Measurements from ENCODE around the gene ANXA2.

ANXA2 gene

DNA sequence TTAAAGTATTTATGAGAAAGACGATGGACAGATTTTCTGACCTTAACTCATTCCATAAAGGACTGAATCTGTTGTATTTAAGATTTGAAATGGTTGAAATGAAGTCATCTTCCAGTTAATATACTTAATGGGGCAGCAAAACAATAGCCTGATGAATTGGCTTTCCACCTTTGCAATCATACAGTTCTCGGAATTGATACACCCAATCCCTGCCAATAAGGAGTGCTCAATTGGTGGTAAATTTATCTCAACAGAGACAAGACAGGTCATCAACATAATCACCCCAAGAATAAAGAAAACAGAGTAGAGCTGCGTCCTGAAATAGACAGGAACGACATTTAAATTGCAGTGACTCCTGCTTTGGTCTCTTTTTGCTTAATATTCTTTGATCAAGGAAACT is 11.2 kb downstream of the ANXA2 start:
- no peak for DNase-seq

DNA sequence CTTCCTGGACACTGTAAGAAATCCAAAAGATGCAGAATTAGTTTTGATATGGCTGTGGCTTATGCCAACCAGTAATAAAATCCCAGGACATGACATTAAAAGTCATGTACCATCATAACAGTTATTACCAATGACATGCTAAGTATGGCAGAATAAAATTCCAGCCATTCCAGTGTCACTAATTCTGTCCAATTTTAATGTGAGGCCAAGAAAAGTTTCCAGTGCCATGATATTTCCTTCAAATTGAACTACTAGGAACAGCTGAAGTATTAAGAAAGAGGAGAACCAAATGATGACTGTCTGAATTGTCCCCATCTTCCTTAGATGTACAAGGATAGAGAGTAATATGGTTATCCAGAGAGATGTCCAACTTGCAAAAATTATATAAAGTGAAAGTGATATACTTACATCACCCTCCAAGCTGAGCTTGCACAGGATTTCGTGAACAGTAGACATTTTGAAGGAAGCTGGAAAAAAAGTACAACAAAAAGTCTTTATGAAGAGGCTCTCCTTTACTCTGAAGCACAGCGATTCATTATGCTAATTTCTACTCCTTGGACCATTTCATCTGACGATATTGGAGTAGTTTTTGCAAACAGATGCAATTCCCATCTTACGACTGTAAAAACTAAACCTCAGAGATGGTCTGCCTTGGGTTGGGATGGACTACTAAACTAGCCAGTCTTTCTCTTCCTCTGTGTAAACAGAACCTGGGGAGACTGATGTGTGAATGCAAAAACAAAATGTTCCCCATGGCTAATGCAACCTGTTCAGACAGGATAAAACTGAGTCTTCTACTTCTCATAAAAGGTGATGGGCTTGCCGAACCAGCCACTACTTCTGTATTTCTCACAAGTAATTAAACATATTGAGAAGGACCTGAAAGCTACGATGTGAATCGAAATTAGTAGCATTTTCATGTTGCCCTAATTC is 11.9 kb downstream of the ANXA2 start:
- DNase-seq, result no peak

DNA sequence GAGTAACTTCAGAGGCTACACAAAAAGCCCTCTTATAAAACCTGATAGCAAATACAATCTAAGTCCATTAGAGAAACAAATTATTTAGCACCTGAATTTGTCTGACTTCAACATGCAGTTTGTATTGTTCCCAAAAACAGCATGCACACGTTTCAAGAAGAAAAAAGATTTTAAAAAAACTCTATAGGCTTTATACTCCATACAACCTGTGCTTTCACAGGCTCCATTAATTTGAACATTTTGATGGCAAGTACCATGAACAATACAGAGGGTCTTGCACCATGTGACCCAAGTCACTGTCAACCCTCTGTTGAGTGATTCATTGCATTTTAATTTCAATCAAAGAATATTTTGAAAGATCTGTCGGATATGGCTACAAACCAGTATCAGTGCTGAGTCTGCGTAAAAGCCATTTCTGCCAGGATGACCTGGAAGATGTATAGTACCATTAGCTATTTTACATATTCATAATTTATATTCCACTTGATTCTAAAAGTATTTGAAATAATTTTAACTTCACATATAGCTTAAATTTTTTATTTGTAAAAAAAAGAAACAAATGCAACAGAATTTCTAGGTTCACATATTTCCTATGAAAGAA is 13.2 kb downstream of the ANXA2 start:
- no peak for DNase-seq

DNA sequence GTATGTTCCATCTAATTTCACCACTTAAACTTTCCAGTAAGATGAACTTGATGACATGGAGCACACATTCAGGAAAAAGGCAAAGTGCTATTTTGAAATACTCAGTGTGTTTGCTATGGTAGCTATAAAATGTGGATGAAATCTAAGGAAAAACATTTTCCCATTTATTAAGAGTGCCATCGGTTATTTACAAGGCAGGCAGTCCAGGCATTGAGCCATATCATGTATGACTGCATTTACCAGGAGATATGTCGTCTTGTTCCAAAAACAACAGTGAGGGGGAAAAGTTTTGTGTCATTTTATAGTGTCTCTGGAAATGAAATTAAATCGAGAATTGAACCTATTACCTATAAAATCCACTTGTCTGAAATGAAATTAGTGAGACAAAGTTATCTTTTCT is 13.7 kb downstream of the ANXA2 start:
- DNase-seq, result no peak

DNA sequence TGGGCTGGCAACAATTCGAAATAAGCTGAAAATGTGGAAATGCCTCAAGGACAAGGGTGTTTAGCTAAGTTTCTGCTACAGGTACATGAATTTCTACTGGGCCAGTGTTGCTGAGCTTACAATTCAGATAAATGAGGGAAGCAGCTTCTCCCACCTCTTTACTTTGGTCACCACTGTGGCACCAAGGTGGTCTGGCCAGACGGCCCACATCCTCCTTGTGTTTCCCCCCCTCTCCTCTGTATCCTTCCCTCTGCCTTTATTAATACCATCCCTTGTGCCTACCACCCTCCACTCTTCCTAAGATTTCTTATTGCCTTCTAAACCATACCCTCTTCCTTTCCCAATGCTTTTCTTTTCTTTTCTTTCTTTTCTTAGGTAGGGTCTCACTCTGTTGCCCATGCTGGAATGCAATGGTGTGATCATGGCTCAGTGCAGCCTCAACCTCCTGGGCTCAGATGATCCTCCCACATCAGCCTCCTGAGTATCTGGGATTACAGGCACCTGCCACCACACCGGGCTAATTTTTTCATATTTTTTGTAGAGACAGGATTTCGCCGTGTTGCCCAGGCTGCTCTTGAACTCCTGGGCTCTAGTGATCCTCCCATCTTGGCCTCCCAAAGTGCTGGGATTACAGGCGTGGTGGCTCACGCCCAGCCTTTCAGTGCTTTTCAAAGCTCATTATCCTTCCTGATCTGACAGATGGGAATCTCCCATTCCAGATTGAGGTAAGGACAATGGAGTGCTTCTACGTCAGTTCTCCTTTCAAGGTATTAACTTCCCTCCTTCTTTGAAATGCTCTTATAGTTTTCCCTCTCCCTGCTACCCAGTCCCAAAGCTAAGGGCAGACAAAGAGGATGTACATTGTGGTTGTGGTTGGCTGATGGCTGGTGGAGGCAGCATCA is 14.8 kb downstream of the ANXA2 start:
- no peak for DNase-seq

DNA sequence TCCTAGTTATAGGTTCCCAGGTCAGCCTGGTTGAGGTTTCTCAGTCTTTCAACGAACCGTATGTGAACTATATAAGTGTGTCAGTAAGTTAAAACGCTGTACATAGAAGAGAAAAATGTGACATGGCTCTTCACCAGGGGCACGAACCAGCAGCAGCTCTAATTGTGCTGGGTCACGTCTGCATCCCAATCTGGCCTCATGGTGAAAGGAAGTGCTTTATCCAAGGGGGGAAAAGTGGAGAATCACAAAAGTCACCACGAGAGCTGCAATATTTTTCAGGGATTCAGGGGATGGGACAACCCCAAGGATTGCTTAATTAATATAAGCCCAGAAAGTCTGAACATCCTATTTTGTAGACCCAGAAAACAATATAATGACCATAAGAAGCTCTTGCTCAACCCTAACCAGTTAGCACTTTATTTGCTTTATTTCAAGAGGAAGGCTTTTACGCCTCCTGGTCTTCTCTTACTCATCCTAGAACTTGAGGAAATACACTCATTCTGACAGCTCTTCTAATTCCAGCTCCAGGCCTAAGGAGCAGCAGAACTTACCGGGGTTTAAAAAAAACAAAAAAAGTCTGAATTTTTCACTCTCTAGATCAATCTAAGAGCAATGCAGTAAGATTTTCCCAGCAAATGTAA is 16.5 kb downstream of the ANXA2 start:
- DNase-seq, result no peak

DNA sequence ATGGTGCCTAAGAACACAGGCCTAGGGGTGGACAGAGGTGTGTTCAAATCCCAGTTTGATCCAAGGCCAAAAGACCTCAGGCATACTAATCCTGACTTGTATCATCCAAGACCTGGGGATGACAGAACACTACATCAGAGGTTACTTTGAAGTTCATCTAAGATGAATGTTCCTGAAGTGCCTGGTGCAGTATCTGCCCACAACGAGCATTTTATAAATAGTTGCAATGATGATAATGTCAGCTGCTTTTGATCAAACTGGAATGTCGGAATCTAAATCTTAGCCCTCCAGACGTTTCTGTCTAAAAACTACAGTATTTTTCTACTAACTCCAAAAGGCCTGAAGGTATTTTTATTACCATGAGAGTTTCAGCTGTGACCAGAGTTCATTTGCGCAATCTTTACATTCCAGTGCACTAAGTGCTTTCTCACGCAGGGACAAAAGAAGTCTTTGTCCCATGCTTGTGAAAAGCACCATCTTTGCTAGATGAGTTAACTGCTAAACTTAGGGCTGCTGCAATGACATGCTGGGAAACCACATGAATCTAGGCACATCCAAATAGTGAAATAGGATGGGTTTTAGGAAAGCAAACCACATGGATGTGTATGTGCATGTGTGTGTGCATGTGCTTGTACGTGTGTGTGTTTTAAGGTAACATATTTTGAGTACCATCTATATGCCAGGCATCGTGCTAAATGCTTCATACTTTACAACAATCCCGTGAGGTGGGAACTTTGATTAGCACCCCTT is 18.1 kb downstream of the ANXA2 start:
- DNase-seq, result no peak

DNA sequence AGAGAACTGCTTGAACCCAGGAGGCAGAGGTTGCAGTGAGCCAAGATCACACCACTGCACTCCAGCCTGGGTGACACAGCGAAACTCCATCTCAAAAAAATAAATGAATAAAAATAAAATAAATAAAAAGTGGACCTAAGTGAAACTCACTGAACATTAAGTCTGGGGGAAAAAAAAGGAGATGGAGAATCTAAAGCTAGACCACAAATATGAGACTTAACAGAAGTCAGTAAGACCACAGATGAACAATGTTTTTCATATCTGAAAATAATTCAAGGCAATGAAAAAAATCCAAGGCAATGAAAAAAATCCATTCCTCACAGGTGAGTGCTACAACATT is 18.6 kb downstream of the ANXA2 start:
- DNase-seq, result no peak

DNA sequence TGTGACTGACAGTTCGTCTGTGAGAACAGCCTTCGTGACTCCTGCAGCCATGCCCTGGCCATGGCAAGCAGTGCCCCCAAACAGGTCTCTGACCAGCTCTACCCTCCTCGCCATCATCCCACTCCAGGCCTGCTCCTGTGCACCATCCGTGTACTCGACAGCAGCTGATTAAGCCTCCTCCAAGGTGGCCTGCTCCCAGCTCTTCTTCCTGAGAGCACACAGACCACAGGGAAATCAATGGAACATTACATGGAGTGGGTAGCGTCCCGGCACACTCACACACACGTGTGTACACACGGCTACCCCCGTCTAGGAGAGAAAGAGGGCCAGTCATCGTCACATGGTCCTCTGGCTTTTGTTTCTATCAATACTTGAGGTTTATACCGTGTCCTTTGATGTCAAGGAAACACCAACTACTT is 21.1 kb downstream of the ANXA2 start:
- DNase-seq, result no peak

DNA sequence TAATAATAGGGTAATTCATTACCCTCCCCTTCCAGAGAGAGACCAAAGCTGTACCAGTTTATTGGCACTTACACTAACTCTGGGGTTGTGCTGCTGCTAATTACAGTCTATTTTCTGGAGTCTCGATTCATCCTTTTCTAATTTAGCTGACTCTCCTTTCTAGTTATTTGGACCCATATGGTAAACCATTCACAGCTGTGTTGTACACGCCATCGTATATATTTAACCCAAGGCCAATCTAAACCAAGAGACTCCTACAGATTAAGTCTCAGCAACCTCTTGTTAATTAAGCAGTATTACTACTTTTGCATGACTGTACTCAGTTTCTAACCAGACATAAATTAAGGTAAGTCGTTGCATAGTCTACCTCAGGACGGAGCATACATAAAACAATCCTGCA is 22.5 kb downstream of the ANXA2 start:
- no peak for DNase-seq

DNA sequence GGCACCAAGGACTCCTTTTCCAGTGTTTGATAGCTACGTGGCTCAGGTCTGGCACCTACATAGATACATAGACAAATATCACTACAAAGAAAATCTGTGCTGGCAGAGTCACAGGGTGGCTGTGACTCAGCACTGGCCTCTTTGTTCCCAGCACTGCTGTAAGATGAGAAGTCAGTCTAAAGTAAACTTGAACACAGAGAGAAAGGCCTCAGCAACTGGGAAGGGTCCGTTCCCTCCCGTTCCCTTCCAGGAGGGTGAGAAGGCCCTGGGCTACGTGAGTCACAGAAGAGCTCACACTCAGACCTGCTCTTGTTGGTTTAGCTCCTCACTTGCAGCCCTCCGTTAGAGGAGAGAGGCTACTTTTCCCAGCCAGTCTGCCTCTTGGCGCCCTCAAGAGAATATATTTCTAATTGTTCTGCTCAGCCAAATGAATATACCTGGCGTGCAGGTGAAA is 23.1 kb downstream of the ANXA2 start:
- no peak for DNase-seq

DNA sequence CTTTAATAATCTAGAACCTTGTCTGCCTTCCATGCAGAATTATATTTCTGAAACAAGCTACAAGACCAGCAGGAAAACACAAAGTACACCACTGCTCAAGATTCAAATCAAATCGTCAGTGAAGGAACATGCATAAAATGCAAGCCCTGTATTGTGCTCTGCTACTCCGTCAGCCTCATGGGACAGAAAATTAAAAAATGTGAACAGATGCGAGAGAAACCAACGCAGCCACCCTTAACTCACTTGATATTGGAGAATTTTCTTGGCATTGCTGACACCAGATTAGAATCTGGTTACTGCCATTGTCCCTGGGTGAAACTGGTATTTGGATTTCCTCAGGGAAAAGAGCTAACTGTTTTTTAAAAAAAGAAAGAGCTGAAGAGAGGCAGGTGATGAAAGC is 23.6 kb downstream of the ANXA2 start:
- no peak for DNase-seq

DNA sequence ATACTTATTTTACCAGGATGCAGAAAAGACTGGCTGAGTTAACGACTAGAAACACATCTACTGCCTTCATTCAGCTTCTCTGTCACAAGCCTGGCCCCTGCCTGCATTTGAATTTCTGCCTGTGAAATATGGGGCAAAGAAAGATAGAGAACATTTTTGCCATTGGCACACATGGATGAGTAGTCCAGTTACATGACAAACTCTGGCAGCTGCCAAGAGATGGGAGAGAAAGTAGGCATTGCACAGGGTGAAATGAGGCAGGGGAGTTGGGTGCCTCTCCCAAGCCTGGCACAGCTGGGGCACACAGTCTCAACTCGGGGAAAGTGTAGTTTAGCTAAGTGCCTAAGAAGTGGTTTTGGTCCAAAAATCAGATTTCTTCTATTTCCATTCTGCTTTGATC is 24.0 kb downstream of the ANXA2 start:
- no peak for DNase-seq

DNA sequence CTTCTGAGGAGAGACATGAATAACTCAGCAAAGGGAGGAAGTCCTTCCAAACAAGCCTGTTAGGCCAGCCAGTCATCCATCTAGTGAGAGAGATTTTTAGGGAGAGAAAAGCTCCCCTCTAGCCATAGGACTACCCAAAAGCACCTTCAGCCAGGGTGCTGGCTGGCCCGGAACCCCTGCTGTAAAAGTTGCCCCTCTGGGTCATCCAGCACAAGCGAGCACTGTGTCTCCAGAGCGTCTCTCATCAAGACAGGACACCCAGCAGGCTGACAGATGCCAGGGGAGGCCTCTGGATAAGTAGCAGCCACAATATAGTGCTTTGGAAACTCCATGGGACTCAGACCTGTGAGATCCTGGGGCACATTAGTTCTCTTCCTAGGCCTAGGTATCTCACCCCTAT is 24.5 kb downstream of the ANXA2 start:
- no peak for DNase-seq

DNA sequence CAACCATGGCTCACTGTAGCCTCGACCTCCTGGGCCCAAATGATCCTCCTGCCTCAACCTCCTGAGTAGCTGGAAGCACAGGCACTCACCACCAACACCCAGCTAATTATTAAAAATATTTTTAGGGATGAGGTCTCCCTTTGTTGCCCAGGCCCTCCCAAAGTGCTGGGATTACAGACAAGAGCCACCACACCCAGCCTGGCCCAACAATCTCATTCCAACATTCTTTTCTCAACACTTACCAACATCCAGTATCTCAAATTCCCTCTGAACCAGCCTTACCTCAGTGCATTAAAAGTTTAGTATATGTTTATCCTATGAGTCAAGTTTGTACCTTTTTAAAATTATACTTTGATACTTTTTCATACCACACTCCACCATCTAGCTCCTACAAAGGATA is 25.0 kb downstream of the ANXA2 start:
- DNase-seq, result no peak

DNA sequence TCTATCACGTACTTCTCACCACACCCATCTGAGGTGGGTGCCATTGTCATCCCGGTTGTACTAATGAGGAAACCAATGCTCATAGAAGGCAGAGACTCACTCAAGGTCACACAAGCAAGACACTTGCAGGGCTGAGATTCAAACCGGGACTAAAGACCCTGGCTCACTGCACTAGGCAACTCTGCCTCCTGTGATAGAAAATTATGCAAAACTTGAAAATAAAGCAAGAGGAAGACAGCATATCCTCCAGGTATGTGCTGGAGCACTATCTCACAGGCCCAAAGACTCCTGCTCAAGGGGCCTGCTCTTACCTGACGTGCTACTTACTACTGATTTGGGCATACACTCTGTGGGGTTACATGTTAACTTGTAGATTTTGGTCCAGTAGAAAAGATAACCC is 25.6 kb downstream of the ANXA2 start:
- no peak for DNase-seq

DNA sequence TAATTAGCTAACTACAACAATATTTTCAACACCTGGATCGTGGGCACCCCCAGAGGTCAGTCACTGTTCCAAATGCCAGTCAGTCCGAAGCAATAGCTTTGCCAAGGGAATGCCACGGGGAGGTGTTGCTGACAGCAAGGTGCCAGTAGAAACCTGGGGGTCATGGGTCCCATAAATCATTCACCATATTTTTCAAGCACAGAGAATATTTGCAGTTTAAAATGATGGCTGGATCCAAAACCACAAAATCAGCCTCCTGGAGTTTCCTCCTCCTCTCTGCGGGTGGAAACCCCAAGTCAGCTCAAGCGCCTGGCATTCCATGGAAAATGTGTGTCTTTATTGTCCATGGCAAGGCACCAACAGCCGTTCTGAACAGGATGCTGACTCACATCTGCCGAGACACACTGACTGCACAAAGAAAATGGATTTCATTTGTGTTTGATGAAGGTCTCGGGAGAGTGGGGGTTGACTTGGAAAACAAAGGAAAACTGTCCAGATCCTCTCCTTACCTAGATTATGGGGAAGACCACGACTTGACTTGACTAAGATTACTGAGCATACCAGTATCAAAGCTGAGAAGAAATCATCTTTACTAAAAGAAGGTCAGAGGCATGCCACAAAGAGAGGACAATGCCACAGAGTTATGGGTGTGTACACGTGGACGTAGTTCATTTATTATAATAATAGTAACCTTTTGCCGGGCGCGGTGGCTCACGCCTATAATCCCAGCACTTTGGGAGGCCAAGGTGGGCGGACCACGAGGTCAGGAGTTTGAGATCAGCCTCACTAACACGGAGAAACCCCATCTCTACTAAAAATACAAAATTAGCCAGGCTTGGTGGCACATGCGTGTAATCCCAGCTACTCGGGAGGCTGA is 26.4 kb downstream of the ANXA2 start:
- no peak for DNase-seq

DNA sequence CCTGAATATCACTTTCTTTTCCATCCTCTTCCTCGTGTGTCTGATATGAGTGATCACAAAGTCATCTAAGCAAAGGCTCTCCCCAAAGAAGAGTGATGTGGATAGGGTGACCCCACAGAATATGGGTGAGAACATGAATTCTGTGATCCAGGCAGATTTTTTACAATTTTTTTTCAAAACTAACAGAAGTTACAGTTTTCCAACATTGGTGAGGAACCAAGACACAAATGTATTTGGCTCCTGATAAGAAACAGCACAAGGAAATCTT is 27.0 kb downstream of the ANXA2 start:
- DNase-seq, result no peak

DNA sequence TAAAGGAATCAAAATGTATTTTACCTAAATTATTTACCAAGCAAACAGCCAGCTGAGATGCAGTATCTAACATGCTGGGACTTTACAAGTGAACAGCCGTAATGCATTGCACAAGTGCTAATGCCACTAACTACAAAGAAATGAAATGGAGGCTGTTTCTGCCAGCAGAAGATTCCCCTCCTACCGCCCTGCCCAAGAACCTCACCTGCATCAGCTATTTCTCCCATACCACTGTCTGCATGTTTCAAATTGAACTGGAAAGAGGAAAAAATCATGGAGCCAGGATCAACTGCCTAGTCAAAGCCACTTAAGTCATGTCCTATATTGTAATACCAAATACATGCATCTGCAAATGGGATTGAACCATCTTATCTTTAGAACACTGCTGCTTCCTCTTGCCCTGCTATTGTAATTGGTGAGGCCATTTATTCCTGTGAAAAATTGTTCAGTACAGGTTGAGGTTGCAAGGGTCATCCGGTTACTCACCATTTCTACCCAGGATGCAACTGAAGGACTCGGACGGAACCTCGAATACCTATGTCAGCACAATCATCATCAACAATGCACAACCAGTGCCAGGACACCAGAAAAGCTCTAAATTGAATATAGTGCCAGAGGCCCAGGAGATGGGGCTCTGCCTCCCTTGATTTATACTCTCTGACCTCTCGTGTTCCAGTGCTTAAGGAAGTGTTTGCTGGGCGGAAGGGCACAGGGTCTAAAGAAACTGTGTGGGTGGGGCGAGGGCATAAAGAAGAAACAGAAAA is 27.5 kb downstream of the ANXA2 start:
- no peak for DNase-seq

DNA sequence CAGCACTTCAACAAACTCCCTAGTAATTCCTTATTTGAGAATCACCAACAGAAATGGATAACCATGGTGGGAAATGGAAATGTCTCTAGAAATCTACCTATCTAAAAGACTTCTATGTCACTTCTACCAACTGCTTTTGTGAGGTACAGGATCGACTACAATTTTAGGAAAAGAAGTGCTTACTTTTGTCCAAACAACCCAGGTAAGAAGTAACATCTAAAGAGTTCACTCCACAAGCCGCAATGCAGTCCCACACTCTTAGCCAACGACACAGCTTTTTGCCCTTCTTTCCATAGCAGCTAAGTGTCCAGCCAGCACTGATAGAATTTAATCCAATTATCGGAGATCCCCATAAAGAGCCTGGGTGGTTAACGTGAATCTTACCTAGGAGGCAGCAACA is 28.1 kb downstream of the ANXA2 start:
- no peak for DNase-seq

DNA sequence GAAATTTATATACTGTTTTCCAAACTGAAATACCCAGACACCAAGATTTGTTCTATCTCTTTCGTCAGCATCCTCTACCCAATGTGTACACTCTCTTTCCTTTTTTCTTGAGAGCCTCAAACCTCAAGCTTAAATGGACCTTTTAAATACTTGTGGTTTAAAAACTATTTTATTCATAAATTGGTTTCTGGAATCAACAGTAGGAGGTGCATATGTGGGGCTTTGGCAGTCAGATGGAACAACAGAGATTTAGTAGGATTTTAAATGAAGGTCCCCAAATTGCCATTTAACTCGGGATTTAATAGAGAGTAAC is 33.2 kb downstream of the ANXA2 start:
- DNase-seq, result no peak
